Measurements from ENCODE around the gene MRAP. TPM values are rescaled to one million over a fixed set of nuclear protein-coding genes. Genes with fewer than 3 reads are reported as not detected.

MRAP gene
- polyA plus RNA-seq, 2 of the 4 experiments (the other 2 are of a cell fraction), result not detected

GRCh38 chr21:32322676-32323075 lies 24.0 kb downstream of the MRAP start:
- ChIA-PET CTCF (interaction anchor here (1.0 kb wide), 1 partner anchor 16 kb away, joined by 3 read pairs; no protein-coding TSS in a partner anchor), POLR2A (no interaction called here)
- peak overlapping the region; percentile 47 to 71; a peak in 4 of 6 replicates for H3K27ac ChIP-seq
- WGBS (ENCODE audit: missing lambda C conversion rate), result 92% methylated on average over 10 of the region's 10 CpGs
- no peak overlapping the region for H3K4me3 ChIP-seq
- no peaks in the 10 kb centered on the region for H3K9me3 ChIP-seq
- H3K4me1 ChIP-seq, result peaks cover 18% of the 10 kb centered on the region
- TF ChIP-seq RNF2 (IDR thresholded peaks at IDR 0.05; ENCODE audit: borderline replicate concordance, low read depth), result no peak
- no peak for TF ChIP-seq FOSB (CRISPR knock-in tag; IDR thresholded peaks at IDR 0.05)
- TF ChIP-seq SREBF2 (IDR thresholded peaks at IDR 0.05), result no peak
- TF ChIP-seq TP53 (CRISPR knock-in tag; IDR thresholded peaks at IDR 0.05), result no peak
- TF ChIP-seq NPAS2 (CRISPR knock-in tag; IDR thresholded peaks at IDR 0.05; ENCODE audit: borderline replicate concordance), result no peak
- TF ChIP-seq MAFK (IDR thresholded peaks at IDR 0.05; ENCODE audit: partially characterized antibody), result no peak
- TF ChIP-seq CHD2 (IDR thresholded peaks at IDR 0.05; ENCODE audit: low read length, partially characterized antibody), result no peak
- TF ChIP-seq PBX3 (IDR thresholded peaks at IDR 0.05), result no peak
- no peak for TF ChIP-seq RFX5 (IDR thresholded peaks at IDR 0.05)
- no peak for TF ChIP-seq HMGXB4 (CRISPR knock-in tag; IDR thresholded peaks at IDR 0.05; ENCODE audit: borderline replicate concordance)
- TF ChIP-seq REST (IDR thresholded peaks at IDR 0.05), result no peak
- TF ChIP-seq KDM1A (IDR thresholded peaks at IDR 0.05; ENCODE audit: low read depth), result no peak
- no peak for TF ChIP-seq EP300 (IDR thresholded peaks at IDR 0.05)
- TF ChIP-seq MAX (IDR thresholded peaks at IDR 0.05), result no peak
- no peak for TF ChIP-seq CBX8 (IDR thresholded peaks at IDR 0.05)
- TF ChIP-seq MYC (IDR thresholded peaks at IDR 0.05; ENCODE audit: borderline replicate concordance, low read length), result no peak
- no peak for TF ChIP-seq HOXB5 (CRISPR knock-in tag; IDR thresholded peaks at IDR 0.05)
- no peak for TF ChIP-seq EHMT2 (IDR thresholded peaks at IDR 0.05; ENCODE audit: low read depth)
- TF ChIP-seq CHD4 (IDR thresholded peaks at IDR 0.05; ENCODE audit: borderline replicate concordance), result no peak
- DNase-seq (ENCODE audit: low read depth in 1 of 2, low spot score in 1 of 2) (no peak), ATAC-seq (peak; percentile 17 to 27; a peak in 2 of 6 replicates), FAIRE-seq (no peak)
- H3K4me2 ChIP-seq, result peak overlapping the region; percentile 52

- peaks cover 18% of the 10 kb centered on the region for H3K4me1 ChIP-seq
- ATAC-seq, result no peak
- no peak overlapping the region for H3K27ac ChIP-seq
- DNase-seq (ENCODE audit: low read depth in 1 of 2, low spot score in 1 of 2), result no peak
- no peak overlapping the region for H3K4me2 ChIP-seq
- 94% methylated on average over 8 of the region's 8 CpGs for WGBS (ENCODE audit: missing lambda C conversion rate)
- TF ChIP-seq FOSB (CRISPR knock-in tag; IDR thresholded peaks at IDR 0.05), result no peak
- TF ChIP-seq MAZ (IDR thresholded peaks at IDR 0.05; ENCODE audit: borderline replicate concordance, low read depth, low read length), result no peak
- no peak for TF ChIP-seq RNF2 (IDR thresholded peaks at IDR 0.05; ENCODE audit: borderline replicate concordance, low read depth)
- no peak for TF ChIP-seq JUNB (IDR thresholded peaks at IDR 0.05)
- TF ChIP-seq ZNF302 (CRISPR knock-in tag; IDR thresholded peaks at IDR 0.05), result no peak
- TF ChIP-seq PHF8 (IDR thresholded peaks at IDR 0.05; ENCODE audit: borderline replicate concordance, low read depth), result no peak
- no peak for TF ChIP-seq ATOH8 (CRISPR knock-in tag; IDR thresholded peaks at IDR 0.05; ENCODE audit: low read depth)
- TF ChIP-seq NFE2L2 (conservative IDR thresholded peaks at IDR 0.05; ENCODE audit: low read length), result no peak
- no peak for TF ChIP-seq EHF (CRISPR knock-in tag; IDR thresholded peaks at IDR 0.05)
- TF ChIP-seq MYC (IDR thresholded peaks at IDR 0.05; ENCODE audit: borderline replicate concordance, low read length), result no peak
- no peak for TF ChIP-seq FOSL2 (IDR thresholded peaks at IDR 0.05)
- TF ChIP-seq FOSL2 (CRISPR knock-in tag; IDR thresholded peaks at IDR 0.05), result no peak
- no peak for TF ChIP-seq RCOR1 (IDR thresholded peaks at IDR 0.05; ENCODE audit: low read depth, low read length)
- no peak for TF ChIP-seq ESRRA (IDR thresholded peaks at IDR 0.05; ENCODE audit: borderline replicate concordance, low read length)
- TF ChIP-seq MAFK (IDR thresholded peaks at IDR 0.05; ENCODE audit: partially characterized antibody), result no peak
- no peak for TF ChIP-seq ZSCAN20 (CRISPR knock-in tag; IDR thresholded peaks at IDR 0.05)
- TF ChIP-seq CHD4 (IDR thresholded peaks at IDR 0.05; ENCODE audit: borderline replicate concordance), result no peak
- no peak for TF ChIP-seq ZFP36 (IDR thresholded peaks at IDR 0.05; ENCODE audit: borderline replicate concordance, partially characterized antibody)
- no peak for TF ChIP-seq TP53 (CRISPR knock-in tag; IDR thresholded peaks at IDR 0.05)
- ChIA-PET CTCF (no interaction called here), POLR2A (no interaction called here)
- FAIRE-seq, result no peak
- no peak overlapping the region for H3K4me3 ChIP-seq
- no peaks in the 10 kb centered on the region for H3K9me3 ChIP-seq
Measured at GRCh38 chr21:32325706-32326105, 27.1 kb downstream of the MRAP start.

All from A549 (cell line).